Neural cell (in vitro differentiated cells): ENCODE measurements around the gene KCNJ6.

ENCODE experiments used
- EP300 ChIP-seq: fragments of 450-650 bp; conservative IDR thresholded peaks from 2 replicates; pipeline ENCODE4 v1.6.1; 2014; ENCODE audit warnings: antibody characterized with exemption, mild to moderate bottlenecking, moderate library complexity; ENCODE audit not compliant: poor library complexity, severe bottlenecking
- MXI1 ChIP-seq: fragments of 450-650 bp; conservative IDR thresholded peaks from 2 replicates; pipeline ENCODE4 v1.6.1; 2014; ENCODE audit warnings: antibody characterized with exemption, mild to moderate bottlenecking; ENCODE audit not compliant: poor library complexity, severe bottlenecking
- POLR2AphosphoS5 ChIP-seq: IDR thresholded peaks from 2 replicates; pipeline ENCODE4 v1.6.1; 2012
- SMC3 ChIP-seq: fragments of 450-650 bp; conservative IDR thresholded peaks from 2 replicates; pipeline ENCODE4 v1.6.1; 2014; ENCODE audit warnings: antibody characterized with exemption, mild to moderate bottlenecking, moderate library complexity; ENCODE audit not compliant: poor library complexity
- TAF1 ChIP-seq: IDR thresholded peaks from 2 replicates; pipeline ENCODE4 v1.6.1; 2012; ENCODE audit warnings: low read depth
- TF ChIP-seq, protein P1 (sequence below): fragments of 450-650 bp; IDR thresholded peaks from 2 replicates; pipeline ENCODE4 v1.5.1; 2014; ENCODE audit warnings: antibody characterized with exemption, mild to moderate bottlenecking, moderate library complexity; ENCODE audit not compliant: poor library complexity, severe bottlenecking
- TF ChIP-seq, protein P2 (sequence below): IDR thresholded peaks from 2 replicates; pipeline ENCODE4 v1.6.1; 2012; ENCODE audit warnings: borderline replicate concordance

DNA sequence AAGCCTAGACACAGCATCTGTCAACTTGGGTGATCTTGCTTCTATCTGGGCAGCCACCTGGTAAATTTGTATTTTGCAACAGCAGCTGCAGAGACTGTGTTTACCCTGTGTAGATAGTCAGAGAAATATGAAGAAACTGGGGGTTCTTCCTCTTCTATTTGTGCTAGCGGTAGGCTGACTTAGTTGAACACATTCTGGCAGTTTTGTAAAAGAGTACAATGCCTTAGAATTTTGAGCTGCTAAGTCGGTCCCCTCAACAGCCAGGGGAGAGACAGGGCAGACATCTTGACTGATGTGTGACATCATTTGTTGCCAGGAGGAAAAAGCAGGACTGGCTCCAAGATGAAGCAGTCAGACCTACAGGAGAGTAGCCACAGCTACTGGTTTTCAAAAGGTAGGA, 53.7 kb downstream of the KCNJ6 start:
- TF ChIP-seq, protein P1, sequence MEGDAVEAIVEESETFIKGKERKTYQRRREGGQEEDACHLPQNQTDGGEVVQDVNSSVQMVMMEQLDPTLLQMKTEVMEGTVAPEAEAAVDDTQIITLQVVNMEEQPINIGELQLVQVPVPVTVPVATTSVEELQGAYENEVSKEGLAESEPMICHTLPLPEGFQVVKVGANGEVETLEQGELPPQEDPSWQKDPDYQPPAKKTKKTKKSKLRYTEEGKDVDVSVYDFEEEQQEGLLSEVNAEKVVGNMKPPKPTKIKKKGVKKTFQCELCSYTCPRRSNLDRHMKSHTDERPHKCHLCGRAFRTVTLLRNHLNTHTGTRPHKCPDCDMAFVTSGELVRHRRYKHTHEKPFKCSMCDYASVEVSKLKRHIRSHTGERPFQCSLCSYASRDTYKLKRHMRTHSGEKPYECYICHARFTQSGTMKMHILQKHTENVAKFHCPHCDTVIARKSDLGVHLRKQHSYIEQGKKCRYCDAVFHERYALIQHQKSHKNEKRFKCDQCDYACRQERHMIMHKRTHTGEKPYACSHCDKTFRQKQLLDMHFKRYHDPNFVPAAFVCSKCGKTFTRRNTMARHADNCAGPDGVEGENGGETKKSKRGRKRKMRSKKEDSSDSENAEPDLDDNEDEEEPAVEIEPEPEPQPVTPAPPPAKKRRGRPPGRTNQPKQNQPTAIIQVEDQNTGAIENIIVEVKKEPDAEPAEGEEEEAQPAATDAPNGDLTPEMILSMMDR: no peak
- no peak for TF ChIP-seq EP300
- TF ChIP-seq MXI1: no peak
- TF ChIP-seq, protein P2, sequence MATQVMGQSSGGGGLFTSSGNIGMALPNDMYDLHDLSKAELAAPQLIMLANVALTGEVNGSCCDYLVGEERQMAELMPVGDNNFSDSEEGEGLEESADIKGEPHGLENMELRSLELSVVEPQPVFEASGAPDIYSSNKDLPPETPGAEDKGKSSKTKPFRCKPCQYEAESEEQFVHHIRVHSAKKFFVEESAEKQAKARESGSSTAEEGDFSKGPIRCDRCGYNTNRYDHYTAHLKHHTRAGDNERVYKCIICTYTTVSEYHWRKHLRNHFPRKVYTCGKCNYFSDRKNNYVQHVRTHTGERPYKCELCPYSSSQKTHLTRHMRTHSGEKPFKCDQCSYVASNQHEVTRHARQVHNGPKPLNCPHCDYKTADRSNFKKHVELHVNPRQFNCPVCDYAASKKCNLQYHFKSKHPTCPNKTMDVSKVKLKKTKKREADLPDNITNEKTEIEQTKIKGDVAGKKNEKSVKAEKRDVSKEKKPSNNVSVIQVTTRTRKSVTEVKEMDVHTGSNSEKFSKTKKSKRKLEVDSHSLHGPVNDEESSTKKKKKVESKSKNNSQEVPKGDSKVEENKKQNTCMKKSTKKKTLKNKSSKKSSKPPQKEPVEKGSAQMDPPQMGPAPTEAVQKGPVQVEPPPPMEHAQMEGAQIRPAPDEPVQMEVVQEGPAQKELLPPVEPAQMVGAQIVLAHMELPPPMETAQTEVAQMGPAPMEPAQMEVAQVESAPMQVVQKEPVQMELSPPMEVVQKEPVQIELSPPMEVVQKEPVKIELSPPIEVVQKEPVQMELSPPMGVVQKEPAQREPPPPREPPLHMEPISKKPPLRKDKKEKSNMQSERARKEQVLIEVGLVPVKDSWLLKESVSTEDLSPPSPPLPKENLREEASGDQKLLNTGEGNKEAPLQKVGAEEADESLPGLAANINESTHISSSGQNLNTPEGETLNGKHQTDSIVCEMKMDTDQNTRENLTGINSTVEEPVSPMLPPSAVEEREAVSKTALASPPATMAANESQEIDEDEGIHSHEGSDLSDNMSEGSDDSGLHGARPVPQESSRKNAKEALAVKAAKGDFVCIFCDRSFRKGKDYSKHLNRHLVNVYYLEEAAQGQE: no peak
- no peak for TF ChIP-seq TAF1
- no peak for TF ChIP-seq POLR2AphosphoS5
- no peak for TF ChIP-seq SMC3
